HK-2 (cell line): Measurements from ENCODE around the gene ATG2B.
"Not testable (repeated sequence)": the region's sequence is repeated elsewhere in the genome, so short reads cannot be mapped to it uniquely, and the experiment has no call there.

Experiments
- DNase-seq: peaks from one replicate; pipeline ENCODE4 v3.0.0-alpha.2; 2018; ENCODE audit not compliant: unreplicated experiment

ATG2B gene

DNA sequence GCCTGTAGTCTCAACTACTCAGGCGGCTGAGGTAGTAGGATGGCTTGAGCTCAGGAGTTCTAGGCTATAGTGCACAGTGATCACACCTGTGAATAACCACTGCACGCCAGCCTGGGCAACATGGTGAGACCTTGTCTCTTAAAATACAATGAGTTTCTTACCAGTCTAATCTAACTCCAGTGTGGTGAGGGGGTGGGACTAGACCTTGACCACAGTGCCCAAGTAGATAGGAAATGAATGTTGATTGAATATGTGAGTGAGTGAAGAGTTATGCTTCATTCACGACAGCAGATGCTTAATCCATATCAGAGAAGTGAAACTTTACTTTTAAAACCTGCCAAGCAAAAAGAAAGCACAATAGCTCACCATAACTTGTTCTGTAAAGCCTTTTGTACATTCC is 17.6 kb upstream of the ATG2B start:
- no peak for DNase-seq

DNA sequence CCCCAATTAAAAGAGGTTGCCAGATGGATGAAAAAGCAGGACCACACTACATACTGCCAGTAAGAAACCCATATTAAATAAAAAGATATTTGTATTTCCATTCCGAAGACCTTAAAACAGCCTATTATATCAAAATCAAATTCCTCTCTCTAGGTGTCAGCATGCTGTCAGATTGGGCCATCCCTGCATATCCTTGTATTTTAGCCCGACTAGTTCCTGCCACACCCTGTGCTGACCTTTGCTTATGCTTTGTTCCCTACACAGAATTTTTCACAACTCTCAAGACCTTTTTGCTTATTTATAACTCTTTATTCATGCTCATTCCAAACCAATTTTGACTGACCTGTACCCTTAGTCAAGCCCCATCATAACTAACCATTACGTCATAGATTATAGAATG is 13.0 kb upstream of the ATG2B start:
- DNase-seq = no peak

DNA sequence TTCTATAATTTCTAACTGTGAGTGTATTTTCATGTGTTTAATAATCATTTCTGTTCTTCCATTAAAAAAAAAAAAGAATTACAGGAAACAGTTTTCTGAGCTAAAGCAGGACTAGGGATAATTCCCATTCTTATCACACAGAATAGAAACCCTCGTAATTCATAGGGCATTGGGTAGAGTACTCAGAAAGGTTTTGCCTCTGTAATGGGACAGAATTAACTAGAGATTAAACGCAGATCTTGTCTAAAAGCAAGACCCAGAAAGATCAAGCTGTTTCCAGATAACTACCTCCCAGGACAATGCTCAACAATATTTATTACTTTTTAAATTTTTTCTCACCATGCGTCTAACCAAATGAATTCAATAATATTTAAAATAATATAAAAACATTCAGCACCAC is 10.4 kb upstream of the ATG2B start:
- no peak for DNase-seq

DNA sequence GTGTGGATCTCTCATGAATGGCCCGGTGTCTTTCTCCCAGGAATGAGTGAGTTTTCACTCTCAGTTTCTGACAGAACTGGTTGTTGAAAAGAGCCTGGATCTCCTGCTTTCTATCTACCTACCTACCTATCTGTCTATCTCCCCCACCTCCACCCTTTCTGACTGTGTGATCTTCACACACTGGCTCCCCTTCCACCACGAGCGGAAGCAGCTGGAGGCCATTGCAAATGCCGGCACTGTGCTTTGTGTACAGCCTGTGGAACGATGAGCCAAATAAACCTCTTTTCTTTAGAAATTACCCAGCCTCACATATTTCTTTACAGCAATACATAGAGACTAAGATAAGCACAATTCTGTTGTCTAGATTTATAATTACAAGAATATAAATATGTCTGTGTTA is 7.4 kb upstream of the ATG2B start:
- DNase-seq = no peak

DNA sequence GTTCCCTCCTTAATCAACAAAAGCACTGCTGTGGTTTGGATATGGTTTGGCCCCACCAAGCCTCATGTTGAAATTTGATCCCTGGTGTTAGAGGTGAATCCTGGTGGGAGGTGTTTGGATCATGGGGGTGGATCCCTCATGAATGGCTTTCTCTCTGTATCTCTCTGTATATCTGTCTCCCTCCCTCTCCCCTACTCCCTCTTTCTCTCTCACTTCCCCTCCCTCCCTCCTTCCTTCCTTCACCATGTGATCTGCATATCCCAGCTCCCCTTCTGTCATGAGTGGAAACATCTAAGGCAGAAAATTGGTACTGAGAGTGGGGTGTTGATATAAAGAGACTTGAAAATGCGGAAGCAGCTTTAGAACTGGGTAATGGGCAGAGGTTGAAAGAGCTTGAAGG is 5.4 kb upstream of the ATG2B start:
- no peak for DNase-seq

DNA sequence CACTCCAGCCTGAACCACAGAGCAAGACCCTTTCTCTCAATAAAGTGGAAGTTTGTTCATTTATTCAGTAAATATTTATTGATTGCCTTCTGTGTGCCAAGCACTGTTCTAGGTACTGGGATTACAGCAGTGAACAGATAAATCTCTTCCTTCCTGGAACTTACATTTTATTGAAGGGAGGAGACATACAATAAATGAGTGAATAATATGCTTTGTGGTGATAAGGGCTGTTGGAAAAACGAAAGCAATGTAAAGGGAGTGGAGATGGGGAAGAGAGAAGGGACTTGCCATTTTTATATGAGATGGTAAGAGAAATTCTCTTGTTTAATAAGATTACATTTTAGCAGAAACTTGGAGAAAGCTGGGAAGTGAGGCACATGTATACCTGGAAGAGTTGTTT is 1.8 kb upstream of the ATG2B start:
- DNase-seq = no peak

DNA sequence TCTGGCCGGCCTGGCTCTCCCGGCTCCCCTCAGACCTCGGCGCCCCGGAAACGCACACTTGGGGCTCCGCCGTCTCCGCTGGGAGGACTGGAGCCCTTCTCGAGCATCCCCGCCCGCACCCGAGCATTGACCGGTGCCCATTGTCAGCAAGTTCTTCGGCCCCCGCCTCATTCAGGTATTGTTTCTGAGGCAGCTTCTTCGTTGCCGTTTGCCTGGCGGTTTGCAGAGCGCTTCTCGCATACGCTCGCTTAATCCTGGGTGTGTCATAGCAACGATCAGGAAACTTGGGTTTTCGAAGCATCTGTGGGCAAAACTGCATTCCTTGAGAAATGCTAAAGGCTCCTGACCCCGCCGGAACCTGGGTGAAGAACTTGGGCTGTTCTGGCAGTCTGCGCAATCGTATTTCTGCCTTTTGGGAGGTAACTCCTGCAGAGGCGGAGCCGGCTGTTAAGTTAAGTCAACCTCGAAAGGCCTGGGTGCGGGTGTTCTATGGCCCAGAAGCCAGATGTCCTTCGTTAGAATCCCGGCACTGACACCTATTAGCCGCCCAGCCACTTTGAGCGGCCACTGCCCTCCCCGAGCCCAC is 703 bp upstream of the ATG2B start:
- DNase-seq = peak; percentile 57

DNA sequence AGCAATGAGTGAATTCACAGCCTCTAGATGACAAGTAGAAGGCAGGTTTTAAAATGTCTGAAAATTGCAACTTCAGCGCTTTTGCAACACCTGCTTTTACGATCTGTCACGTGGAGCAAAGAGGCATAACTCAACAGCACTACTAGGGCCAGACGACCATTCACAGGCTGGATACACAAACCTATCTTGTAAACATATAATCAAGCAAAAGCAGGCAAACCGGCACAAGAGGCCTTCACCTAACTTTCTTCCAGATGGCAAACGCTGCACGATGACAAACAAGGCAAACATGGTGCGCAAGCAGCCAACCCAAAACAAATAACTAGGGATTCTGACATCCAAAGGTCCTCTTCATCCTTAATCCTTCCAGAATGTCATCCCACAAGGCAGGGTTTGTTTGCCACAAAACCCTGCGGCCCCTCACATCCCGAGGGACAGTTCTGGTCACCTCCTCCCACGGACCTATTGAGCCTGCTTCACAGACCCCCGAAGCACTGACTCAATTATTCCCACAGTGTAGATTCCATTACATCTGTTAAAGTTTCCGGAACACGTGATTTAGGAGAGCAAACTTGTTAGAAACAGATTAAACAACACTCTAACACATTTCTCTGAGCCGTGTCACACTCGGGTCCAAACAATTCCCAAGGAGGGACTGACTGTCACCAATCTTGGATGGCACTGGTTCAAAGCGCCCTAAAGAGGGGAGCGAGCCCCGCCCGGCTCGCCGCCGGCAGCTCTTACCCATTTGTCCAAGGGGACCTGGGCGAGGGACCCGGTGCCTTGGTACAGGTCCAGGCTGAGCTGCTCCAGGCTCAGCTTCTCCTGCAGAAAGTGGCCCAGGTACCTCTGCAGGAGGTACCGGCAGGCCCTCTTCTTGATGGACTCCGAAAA is 823 bp downstream of the ATG2B start:
- peak; percentile 3 for DNase-seq

DNA sequence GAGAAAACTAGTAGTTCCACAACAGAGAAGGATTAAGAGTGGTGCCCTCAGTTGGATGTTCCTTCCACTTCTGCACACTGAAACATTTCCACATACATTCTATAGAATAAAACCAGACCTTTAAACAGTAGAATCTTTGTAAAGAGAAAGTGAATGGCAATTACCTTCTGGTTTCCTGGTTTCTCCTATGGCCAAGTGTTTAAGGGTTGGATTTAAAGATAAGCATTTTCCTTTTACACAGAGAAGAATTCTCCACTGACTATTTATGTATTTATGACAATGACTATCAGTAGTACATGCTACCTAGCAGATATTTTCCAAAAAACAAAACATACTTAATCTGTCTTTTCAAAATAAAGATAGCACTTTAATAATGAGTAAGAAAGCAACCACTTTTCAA is 3.2 kb downstream of the ATG2B start:
- no peak for DNase-seq

DNA sequence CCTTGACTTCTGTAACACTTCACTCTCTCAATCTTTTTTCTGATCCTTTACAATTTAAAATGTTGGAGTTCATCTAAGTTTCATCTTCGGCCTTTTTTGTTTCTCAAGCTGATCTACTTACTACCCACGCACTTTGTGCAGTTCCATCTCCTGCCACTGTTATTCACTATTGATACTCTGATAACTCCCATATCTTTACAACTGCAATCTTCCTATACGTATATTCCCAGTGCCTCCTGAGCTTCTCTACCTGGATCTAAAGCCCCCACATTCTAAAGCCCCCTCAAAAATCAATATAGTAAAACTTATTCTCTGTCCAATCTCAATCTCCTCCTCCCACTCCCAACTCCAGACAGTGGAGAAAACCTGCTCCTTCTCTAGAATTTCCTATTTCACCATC is 5.9 kb downstream of the ATG2B start:
- no peak for DNase-seq

DNA sequence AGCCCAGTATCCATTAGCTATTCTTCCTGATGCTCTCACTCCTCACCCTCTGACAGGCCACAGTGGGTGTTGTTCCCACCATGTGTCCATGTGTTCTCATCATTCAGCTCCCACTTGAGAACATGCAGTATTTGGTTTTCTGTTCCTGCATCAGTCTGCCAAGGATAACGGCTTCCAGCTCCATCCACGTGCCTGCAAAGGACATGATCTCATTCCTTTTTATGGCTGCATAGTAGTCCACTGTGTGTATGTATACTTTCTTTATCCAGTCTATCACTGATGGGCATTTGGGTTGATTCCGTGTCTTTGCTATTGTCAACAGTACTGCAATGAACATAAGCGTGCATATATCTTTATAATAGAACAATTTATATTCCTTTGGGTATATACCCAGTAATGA is 8.9 kb downstream of the ATG2B start:
- DNase-seq = no peak

DNA sequence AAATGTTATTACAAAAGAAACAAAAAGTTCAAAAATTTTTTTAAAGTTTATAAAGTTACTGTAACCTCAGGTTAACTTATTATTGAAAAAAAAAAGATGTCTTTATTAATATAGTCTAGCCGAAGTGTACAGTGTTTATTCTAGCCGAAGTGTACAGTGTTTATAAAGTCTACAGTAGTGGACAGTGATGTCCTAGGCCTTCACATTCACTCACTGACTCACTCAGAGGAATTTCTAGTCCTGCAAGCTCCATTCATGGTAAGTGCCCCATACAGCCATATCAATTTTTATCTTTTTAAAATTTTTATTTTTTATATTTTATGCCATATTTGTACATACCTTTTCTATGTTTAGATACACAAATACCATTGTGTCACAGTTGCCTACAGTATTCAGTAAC is 10.4 kb downstream of the ATG2B start:
- no peak for DNase-seq

DNA sequence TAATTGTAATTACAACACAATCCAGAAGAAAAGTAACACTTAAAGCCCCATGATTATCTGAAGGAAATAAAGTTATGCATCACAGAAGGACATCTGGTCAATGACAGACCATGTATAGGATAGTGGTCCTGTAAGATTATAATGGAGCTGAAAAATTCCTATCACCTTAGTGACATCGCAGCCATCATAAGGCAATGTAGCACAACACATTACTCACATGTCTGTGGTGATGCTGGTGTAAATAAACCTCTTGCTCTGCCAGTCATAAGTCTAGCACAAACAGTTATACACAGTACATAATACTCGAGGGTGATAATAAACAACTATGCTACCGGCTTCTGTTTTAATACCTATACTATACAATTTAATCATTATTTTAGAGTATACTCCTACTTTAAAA is 11.2 kb downstream of the ATG2B start:
- no peak for DNase-seq

DNA sequence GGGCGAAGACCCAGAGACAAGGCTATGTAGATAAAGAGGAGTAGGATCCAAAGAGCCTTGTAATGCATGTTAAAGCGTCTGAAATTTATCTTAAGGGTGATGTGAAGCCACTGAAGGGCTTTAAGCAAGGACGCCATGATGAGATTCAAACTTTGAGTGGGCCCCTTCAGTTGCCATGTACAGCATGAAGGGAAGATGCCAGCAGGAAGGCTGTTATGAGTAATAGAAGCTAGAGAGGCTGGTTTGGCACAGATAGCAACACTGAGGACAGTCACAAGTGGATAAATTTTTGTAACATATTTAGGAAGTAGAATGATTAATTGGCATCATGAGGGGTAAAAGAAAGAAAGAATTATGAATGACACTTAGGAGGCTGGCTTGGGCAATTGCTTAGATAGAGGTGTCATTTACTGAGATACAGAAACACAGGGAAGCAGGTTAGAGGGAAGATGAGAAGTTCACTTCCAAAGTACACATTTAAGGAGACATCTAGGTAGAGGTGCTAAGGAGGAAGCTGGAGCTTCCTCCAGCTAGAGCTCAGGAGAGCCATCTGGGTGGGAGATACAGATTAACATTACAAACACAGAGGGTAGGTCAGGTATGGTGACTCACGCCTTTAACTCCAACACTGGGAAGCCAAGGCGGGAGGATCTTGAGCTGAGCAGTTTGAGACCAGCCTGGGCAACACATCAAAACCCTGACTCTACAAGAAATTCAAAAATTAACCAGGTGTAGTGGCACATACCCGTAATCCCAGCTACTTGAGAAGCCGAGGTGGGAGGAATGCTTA is 13.7 kb downstream of the ATG2B start:
- DNase-seq = no peak

DNA sequence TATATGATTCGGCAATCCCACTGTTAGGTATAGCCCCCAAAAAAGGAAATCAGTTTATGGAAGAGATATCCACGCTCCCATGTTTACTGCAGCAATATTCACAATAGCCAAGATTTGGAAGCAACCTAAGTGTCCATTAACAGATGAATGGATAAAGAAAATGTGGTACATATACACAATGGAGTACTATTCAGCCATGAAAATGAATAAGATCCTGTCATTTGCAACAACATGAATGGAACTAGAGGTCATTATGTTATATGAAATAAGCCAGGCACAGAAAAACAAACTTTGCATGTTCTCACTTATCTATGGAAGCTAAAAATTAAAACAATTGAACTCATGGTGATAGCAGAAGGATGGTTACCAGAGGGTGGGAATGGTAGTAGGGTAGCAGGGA is 15.2 kb downstream of the ATG2B start:
- DNase-seq = not testable (repeated sequence)

DNA sequence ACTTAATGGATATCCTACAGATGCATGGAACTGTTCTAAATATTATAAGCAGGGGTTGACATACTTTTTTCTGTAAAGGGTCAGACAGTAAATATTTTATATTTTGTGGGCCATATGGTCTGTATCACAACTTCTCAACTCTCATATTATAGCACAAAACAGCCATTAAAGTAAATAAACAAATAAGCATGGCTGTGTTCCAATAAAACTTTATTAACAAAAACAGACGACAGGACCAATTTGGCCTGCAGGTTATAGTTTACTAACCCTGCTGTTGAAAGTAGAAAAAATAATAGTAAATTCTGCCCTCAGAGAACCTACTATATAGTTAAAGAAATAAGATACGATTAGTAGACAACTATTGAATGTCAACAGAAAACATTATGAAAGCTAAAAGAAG is 17.5 kb downstream of the ATG2B start:
- DNase-seq = no peak

DNA sequence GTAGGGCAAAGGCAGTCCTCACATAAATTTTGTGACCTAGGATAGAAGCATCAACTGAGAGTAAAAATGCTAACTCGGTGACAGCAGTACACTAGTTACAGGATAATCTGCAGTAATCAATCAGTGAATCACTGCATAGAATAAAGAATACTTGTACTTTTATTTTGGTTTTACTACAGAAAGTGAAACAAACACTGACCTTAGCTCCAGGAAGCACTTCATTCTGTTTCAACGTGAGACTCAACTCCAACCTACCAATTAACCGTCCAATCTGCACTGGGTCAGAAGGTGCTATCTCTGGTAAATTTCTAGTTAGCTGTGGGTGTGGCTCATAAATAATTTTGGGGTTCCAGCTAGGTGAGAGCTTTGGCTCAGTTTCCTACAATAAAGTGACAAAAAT is 21.8 kb downstream of the ATG2B start:
- no peak for DNase-seq

DNA sequence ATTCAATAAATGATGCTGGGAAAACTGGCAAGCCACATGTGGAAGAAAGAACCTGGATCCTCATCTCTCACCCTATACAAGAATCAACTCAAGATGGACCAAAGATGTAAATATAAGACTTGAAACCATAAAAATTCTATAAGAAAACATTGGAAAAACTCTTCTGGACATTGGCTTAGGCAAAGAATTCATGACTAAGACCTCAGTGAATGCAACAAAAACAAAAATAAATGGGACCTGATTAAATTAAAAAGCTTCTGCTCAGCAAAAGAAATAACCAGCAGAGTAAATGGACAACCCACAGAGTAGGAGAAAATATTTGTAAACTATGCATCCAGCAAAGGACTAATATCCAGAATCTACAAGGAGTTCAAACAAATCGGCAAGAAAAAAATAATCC is 24.6 kb downstream of the ATG2B start:
- no peak for DNase-seq

DNA sequence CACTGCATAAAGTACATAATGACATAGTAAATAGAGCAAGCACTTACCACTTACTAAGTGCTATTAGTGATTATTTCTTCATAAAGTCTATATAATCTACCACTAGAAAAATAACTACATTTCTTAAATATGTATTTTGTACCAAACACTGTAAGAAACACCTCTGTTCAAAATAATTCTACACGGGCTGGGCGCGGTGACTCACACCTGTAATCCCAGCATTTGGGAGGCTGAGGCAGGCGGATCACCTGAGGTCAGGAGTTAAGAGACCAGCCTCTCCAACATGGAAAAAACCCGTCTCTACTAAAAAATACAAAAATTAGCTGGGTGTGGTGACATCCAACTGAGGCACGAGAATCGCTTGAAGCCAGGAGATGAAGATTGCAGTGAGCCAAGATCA is 38.9 kb downstream of the ATG2B start:
- no peak for DNase-seq

DNA sequence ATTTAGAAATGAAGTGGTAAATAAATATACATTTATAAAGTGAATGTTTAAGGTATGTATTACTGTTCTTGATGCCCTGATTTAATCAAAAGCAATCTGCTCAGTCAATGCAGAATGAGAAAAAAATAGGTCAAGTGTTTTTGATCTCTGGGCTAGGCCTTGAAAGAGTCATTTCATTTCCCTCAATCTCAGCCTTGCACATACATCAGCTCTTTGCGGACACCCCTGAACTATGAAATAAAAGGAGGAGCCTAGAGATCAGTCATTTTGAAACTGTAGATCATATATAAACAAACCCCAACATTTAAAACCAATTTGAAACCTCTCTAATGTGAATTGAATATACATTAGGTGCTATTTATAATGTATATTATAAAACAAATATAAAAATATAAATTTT is 42.5 kb downstream of the ATG2B start:
- no peak for DNase-seq

DNA sequence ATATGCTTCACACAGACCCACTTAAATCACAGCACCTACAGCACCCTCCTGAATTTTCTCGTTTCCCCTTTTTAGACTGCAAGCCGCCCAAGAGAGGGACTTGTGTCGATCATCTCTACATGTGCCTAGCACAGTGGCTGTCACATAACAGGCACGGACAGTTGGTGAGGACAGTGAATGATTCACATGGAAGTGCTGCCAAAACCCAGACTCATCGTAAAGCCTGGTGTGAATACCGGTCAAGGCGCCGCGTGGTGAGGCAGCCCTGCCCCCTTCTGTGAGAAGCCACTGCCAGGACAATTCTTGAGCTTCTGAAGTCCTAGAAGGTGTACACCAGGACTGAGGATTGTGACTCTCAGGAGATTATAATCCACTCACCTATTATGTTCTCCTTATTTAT is 44.3 kb downstream of the ATG2B start:
- no peak for DNase-seq

DNA sequence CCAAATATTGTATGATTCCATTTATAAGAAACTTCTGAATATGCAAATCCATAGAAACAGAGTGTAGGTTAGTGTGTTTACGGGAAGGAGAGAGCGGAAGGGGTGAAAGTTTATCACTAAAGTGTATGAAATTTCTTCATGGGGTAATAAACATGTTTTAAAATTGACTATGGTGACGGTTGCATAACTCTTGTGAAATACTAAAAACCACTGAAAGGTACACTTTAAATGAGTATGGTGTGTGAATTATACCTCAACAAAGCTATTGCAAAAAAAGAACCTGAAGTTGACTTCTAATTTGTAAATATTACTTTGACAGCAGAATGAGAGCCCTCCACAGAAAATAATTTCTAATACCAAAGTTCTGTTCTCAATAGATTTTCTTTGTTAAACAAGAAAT is 47.1 kb downstream of the ATG2B start:
- no peak for DNase-seq

DNA sequence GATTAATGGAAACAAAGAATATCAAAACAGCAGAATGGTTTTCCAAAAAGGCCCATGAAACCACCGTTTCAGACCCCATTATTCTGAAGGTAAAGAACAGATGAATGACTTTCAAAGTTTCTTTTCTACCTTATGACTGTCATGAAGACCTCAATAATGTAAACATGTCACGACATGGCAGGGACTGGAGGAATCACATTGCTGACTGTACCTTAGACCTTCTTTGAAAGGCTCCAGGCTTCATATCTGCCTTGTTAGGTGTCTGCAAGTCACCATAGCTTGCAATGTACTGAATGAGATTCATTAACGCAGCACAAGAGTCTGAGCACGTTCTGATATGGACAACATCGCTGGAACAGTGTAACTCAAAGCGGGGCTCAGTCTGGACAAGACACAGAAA is 52.2 kb downstream of the ATG2B start:
- no peak for DNase-seq
